ENCODE data around the gene BBS9. TPM values are rescaled to one million over a fixed set of nuclear protein-coding genes. Genes with fewer than 3 reads are reported as not detected.

BBS9 gene
- total and polyA plus RNA-seq, 7 donors: 2.4 to 36.6 (median 30.5) TPM

DNA sequence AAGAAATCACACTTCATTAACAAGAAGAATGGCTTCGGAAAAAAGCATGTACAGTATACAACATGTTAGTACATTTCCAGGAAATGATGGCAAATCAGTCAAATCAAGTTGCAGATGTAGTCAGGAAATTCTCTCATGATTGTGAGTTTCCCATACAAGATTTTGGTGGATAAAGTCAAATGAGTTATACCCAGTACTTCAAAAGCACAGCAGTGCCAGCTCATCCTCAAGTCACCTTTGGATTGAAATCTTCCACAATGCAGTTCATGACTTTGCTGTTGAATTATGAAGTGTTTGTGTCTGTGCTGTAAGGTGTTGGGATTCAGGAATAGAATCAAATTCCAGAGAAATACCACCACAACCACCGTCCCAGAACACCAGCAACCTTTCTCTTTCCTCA, 474.7 kb downstream of the BBS9 start:
- H3K27me3 ChIP-seq: no peaks in the 10 kb centered on the region
- WGBS, 2 donors: 79 to 91% methylated on average over 2 of the region's 2 CpGs
- DNase-seq: no peak
- H3K4me3 ChIP-seq: no peak overlapping the region
- no peaks in the 10 kb centered on the region for H3K9me3 ChIP-seq
- intact Hi-C loops (cut with DNase I): no loop called here
- TF ChIP-seq CTCF (IDR thresholded peaks at IDR 0.05) (no peak), POLR2A (IDR thresholded peaks at IDR 0.05) (no peak), POLR2AphosphoS5 (IDR thresholded peaks at IDR 0.05) (no peak), EP300 (IDR thresholded peaks at IDR 0.05) (no peak)
- peaks cover 0 to 15% (median 9%) of the 10 kb centered on the region in 4 donors for H3K4me1 ChIP-seq
- no peaks in the 10 kb centered on the region for H3K36me3 ChIP-seq
- no peak overlapping the region for H3K27ac ChIP-seq

DNA sequence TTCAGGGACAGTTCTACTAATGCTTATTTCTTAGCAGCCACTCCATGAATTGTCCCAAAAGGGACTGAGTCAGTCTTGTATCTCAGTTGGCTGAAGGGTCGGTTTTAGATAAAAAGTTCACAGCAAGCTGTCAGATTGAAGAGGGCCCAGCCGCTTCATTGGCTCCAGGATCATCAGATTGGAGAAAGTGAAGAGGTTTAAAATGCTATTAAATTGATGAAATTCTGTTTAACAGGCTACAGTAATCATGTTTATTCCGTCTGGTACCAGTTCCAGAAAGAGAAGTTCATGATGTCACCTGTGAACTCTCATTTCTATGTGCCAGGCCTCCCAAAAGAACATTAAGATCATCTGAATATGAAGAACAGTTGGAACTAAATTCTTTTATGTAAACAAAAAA, 481.6 kb downstream of the BBS9 start:
- Histone ChIP-seq H3K4me1 (peaks cover 0 to 39% (median 24%) of the 10 kb centered on the region in 4 donors), H3K36me3 (no peaks in the 10 kb centered on the region), H3K27me3 (no peaks in the 10 kb centered on the region), H3K27ac (no peak overlapping the region), H3K4me3 (no peak overlapping the region), H3K9me3 (no peaks in the 10 kb centered on the region)
- no peak for DNase-seq
- intact Hi-C loops (cut with DNase I): no loop called here
- TF ChIP-seq EP300 (IDR thresholded peaks at IDR 0.05) (no peak), POLR2AphosphoS5 (IDR thresholded peaks at IDR 0.05) (no peak), CTCF (IDR thresholded peaks at IDR 0.05) (no peak), POLR2A (IDR thresholded peaks at IDR 0.05) (no peak)
- 95 to 96% methylated on average over 3 of the region's 3 CpGs for WGBS, 2 donors

- peaks cover 0 to 51% (median 24%) of the 10 kb centered on the region in 4 donors for H3K4me1 ChIP-seq
- no peaks in the 10 kb centered on the region for H3K36me3 ChIP-seq
- no peak overlapping the region for H3K4me3 ChIP-seq
- H3K27ac ChIP-seq: no peak overlapping the region
- no peak for TF ChIP-seq EP300 (IDR thresholded peaks at IDR 0.05)
- TF ChIP-seq POLR2A (IDR thresholded peaks at IDR 0.05): no peak
- no peaks in the 10 kb centered on the region for H3K9me3 ChIP-seq
- no peak for DNase-seq
- intact Hi-C loops (cut with DNase I): no loop called here
- 71 to 89% methylated on average over 1 of the region's 1 CpG for WGBS, 2 donors
- H3K27me3 ChIP-seq: no peaks in the 10 kb centered on the region
These were observed 483.1 kb downstream of the BBS9 start for GRCh38 chr7:33612442-33612841.

GRCh38 chr7:33614357-33615117, 485.2 kb downstream of the BBS9 start:
- Histone ChIP-seq H3K4me1 (peaks cover 0 to 51% (median 24%) of the 10 kb centered on the region in 4 donors), H3K4me3 (no peak overlapping the region), H3K27me3 (no peaks in the 10 kb centered on the region), H3K36me3 (no peaks in the 10 kb centered on the region), H3K9me3 (no peaks in the 10 kb centered on the region), H3K27ac (peak overlapping the region in 3 of 4 donors; percentile 49 to 73 (median 67))
- WGBS, 2 donors: 84 to 87% methylated on average over 6 of the region's 6 CpGs
- intact Hi-C loops (cut with DNase I): no loop called here
- TF ChIP-seq CTCF (IDR thresholded peaks at IDR 0.05) (no peak), EP300 (IDR thresholded peaks at IDR 0.05) (peak in 1 of 4 donors; percentile 40), POLR2AphosphoS5 (IDR thresholded peaks at IDR 0.05) (peak in 3 of 4 donors; percentile 52 to 67 (median 58)), POLR2A (IDR thresholded peaks at IDR 0.05) (no peak)
- no peak for DNase-seq

DNA sequence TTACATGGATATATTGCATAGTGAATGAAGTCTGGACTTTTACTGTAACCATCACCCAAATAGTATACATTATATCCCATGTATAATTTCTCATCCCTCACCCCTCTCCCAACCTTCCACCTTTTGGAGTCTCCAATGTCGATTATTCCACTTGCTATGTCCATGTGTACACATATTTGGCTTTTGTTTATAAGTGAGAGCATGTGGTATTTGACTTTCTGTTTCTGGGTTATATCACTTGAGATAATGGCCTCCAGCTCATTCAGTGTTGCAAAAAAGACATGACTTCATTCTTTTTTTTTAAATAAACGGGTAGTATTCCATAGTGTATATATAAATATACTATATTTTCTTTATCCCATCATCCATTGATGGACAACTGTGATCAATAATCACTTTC, 487.4 kb downstream of the BBS9 start:
- Histone ChIP-seq H3K4me1 (peaks cover 0 to 51% (median 24%) of the 10 kb centered on the region in 4 donors), H3K36me3 (no peaks in the 10 kb centered on the region), H3K27ac (peak overlapping the region in 1 of 4 donors; percentile 4), H3K27me3 (no peaks in the 10 kb centered on the region), H3K4me3 (no peak overlapping the region), H3K9me3 (no peaks in the 10 kb centered on the region)
- DNase-seq: no peak
- WGBS, 2 donors: 85 to 88% methylated on average over 2 of the region's 2 CpGs
- intact Hi-C loops (cut with DNase I): no loop called here
- TF ChIP-seq POLR2AphosphoS5 (IDR thresholded peaks at IDR 0.05) (peak in 3 of 4 donors; percentile 62 to 79 (median 75)), EP300 (IDR thresholded peaks at IDR 0.05) (peak in 1 of 4 donors; percentile 36), CTCF (IDR thresholded peaks at IDR 0.05) (no peak), POLR2A (IDR thresholded peaks at IDR 0.05) (no peak)
